ENCODE results near the gene DDI2. TPM values are rescaled to one million over a fixed set of nuclear protein-coding genes. Genes with fewer than 3 reads are reported as not detected.

Gene DDI2
- total RNA-seq, 2 experiments from 2014 or later = 26.3 to 28.2 TPM

DNA sequence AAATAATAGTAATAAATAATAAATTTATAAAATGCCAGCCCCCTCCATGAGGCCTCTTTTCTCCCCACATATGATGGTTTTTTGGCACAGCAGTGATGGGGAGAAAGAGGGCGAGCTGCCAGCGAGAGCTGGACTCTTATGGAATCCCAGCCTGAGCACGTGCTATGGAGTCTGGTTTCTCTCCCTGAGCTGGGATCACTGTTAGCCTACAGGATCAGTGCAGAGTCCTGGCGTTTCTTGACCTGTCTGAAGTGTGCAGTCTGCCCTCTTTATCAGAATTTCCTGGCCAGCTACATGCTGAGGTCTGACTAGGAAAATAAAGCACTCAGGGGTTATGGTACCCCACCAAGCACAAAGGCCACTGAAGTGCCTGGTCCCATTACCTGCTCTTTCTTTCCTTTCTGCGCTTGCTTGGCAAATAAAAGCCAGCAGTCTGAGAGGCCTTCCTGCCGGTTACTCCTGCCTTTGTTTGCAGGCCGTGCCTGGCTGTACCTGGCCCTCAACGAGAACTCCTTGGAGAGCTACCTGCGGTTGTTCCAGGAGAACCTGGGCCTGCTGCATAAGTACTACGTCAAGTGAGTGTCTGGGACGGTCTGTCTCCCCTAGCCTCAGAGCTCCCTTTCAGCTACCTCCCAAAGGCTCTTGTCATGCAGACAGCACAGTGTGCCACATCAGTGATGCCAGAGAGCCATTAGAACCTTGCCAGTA is 100.3 kb downstream of the DDI2 start:
- CTCF ChIA-PET = no interaction called here
- Mint-ChIP-seq H3K27ac (no peak overlapping the region), H3K4me1 (ENCODE audit: low read depth) (peaks cover 1% of the 10 kb centered on the region), H3K4me3 (no peak overlapping the region), H3K27me3 (no peaks in the 10 kb centered on the region), H3K9me3 (no peaks in the 10 kb centered on the region), H3K36me3 (peaks cover 9% of the 10 kb centered on the region)
- POLR2A ChIA-PET = no interaction called here
- intact Hi-C loops (cut with micrococcal nuclease) = no loop called here
- no peak for DNase-seq

DNA sequence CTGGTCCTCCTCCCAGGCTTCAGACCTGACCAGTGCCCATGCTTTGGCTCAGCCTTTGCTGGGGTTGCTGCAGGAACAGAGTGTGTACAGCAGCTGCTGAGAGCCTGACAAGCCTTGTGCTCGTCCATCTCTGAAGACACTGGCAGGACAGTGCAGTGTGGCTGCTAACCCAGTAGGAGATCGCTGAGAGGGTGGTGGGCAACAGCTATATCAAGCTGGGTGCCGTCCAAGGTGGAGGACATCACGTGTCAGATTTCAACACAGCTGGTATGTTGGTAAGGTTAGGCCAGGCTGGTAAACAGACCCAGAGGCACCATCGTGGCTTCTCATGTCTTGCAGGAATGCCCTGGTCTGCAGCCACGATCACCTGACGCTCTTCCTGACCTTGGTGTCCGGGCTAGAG is 100.9 kb downstream of the DDI2 start:
- Mint-ChIP-seq H3K36me3 (peaks cover 9% of the 10 kb centered on the region), H3K27me3 (no peaks in the 10 kb centered on the region), H3K4me3 (no peak overlapping the region), H3K27ac (no peak overlapping the region), H3K9me3 (no peaks in the 10 kb centered on the region), H3K4me1 (ENCODE audit: low read depth) (peaks cover 1% of the 10 kb centered on the region)
- ChIA-PET POLR2A (no interaction called here), CTCF (no interaction called here)
- intact Hi-C loops (cut with micrococcal nuclease) = no loop called here
- no peak for DNase-seq

Other genes with a start within 250 kb of the DDI2 start
- 10 to 100 TPM; 60.4 to 61.3 TPM for gene EFHD2, start 207.6 kb upstream of the DDI2 start, total RNA-seq
- gene CTRC, start 179.0 kb upstream of the DDI2 start, total RNA-seq = under 1 TPM in 1 of 2 experiments, not detected in 1; 0.31 TPM
- not detected for gene CELA2A, start 160.7 kb upstream of the DDI2 start, total RNA-seq
- not detected for gene CELA2B, start 141.4 kb upstream of the DDI2 start, total RNA-seq
- 10 to 100 TPM; 10.5 to 11.5 TPM for gene CASP9, start 93.2 kb upstream of the DDI2 start, total RNA-seq
- gene DNAJC16, start 90.6 kb upstream of the DDI2 start, total RNA-seq = 10 to 100 TPM; 10.0 to 10.4 TPM
- 10 to 100 TPM; 13.9 to 15.2 TPM for gene AGMAT, start 32.4 kb upstream of the DDI2 start, total RNA-seq
- 10 to 100 TPM; 46.5 to 48.1 TPM for gene PLEKHM2, start 66.9 kb downstream of the DDI2 start, total RNA-seq
- gene SLC25A34, start 118.8 kb downstream of the DDI2 start, total RNA-seq = 1 to 10 TPM in 1 of 2 experiments, under 1 TPM in 1; 0.92 to 1.5 TPM
- not detected for gene TMEM82, start 125.0 kb downstream of the DDI2 start, total RNA-seq
- under 1 TPM in 1 of 2 experiments, not detected in 1; 0.05 TPM for gene FBLIM1, start 141.3 kb downstream of the DDI2 start, total RNA-seq
- gene UQCRHL, start 190.2 kb downstream of the DDI2 start, total RNA-seq = 1 to 10 TPM; 2.0 to 2.5 TPM
- 10 to 100 TPM; 37.0 to 41.9 TPM for gene SPEN, start 230.2 kb downstream of the DDI2 start, total RNA-seq